HG03571 (cell line): Measurements from ENCODE around the gene GGTA1.

Experiments
- ATAC-seq: cut with Tn5 transposase; IDR thresholded peaks from one replicate; pipeline ENCODE4 v1.9.1; 2021; ENCODE audit not compliant: unreplicated experiment

Gene GGTA1

DNA sequence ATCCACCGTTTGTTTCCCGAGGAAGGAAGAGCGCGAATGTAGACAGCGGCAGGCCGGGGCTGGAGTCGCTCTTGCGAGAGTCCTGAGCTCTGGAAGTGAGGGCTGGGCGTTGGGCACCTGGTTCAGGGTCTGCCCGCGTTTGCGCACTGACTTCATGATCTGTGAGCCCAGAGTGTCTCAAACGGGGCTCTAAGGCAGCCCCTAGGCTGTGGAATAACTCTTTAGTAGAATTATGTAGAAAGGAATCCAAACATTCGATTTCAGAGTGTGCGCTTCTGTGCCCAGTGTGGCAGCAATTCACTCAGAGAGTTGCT is 478 bp upstream of the GGTA1 start:
- ATAC-seq, result no peak

DNA sequence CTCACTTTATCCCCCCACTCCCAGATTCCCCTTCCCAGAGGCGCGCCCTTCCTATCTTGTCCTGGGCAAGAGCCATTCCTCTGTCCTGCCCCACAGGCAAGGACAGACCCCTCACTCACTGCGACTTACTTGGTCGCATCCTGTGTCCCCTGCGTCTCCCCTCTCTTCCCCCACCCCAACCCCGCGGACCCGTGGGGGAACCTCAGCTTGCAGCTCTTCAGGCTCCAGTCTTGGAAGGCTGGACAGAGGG is 542 bp downstream of the GGTA1 start:
- ATAC-seq, result no peak

DNA sequence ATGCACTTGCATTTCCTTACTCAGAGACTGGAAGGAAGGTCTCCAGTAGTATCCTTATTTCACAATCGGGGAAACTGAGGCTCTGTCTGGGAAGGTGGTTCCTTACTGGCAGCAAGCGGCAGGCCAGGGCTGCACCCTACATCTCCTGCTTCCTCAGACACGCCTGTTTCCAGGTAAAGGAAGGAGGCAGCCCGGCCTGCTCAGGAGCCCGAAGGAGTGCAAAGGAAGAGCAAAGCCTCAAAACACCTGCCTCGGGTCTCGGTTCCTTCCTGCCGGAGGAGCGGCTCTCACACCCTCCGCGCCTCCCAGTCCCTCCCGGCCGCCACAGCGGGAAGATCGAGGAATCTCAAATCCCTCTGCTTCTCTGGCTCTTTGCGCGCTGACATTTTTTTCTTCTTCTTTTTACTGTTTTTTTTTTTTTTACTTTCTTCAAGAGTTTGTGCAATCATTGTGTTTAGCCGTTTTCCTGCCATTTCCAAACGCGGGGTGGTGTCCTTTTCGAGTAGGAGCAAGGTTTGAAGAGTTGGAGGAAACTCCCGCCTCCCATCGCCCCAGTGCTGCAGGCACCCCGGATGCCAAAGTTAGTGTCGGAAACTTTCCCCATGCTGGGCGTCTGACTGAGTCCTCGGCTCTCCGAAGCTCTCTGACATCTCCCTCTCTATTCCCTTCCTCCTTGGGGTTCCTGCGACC is 1.0 kb downstream of the GGTA1 start:
- ATAC-seq, result no peak

DNA sequence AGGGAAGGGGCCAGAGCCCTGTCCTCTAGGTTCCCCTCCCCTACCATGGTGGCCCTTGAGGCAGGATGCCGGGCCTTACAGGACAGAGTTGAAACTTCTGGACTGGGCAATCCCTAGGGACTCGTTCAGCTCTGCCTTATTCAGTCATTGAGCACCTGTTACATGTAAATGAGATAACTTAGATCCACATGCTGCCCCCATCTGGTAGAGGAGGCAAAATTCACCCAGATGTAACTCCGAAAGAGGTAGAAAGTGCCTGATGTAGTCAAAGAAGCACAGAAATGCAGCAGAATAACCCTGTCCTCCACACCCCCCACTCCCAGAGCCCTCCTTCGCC is 1.5 kb downstream of the GGTA1 start:
- ATAC-seq, result peak; percentile 46

GRCh38 chr9:121495976-121496375 is 3.7 kb downstream of the GGTA1 start:
- ATAC-seq, result no peak

DNA sequence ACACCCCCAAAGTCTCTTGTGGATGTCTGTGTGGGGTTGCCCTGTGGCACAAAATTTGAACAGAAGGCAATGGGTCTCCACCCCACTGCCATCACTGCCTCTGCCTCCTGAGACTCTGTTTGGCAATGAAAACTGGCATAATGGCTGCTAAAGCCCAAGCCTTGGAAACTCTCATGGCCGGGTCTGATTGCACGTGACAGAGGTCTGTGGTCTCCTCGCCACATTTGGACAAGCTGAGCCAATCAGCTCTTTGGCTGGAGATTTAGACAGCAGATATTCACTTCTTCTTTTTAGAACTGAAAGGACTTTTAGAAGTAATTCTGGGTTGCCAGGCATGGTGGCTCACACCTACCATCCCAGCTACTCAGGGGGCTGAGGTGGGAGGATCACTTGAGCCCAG is 5.5 kb downstream of the GGTA1 start:
- no peak for ATAC-seq

DNA sequence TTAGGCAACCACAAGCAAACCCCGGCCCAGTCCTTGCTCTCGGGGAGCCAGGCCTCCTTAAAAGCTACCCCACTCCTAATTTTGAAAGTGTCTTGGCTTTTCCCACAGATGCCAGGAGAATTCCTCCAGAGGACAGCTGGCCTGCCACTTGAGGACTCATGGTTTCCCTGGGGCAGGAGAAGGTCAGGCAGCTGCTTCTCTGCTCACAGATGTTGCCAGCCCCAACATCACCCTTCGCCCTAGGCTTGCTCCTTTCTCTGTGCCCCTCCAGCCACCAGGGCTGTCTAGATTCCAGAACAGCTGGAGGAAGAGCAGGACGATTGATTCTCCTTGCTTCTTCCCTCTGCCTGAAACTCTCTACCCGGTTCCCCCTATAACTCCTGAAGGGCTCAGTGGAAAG is 8.5 kb downstream of the GGTA1 start:
- ATAC-seq, result no peak

- no peak for ATAC-seq
These were observed 10.3 kb downstream of the GGTA1 start for GRCh38 chr9:121489344-121489743.

GRCh38 chr9:121486043-121486442 is 13.6 kb downstream of the GGTA1 start:
- ATAC-seq, result no peak

- ATAC-seq, result no peak
These were observed 14.0 kb downstream of the GGTA1 start for GRCh38 chr9:121485623-121486022.

GRCh38 chr9:121484651-121485446 is 14.8 kb downstream of the GGTA1 start:
- no peak for ATAC-seq

DNA sequence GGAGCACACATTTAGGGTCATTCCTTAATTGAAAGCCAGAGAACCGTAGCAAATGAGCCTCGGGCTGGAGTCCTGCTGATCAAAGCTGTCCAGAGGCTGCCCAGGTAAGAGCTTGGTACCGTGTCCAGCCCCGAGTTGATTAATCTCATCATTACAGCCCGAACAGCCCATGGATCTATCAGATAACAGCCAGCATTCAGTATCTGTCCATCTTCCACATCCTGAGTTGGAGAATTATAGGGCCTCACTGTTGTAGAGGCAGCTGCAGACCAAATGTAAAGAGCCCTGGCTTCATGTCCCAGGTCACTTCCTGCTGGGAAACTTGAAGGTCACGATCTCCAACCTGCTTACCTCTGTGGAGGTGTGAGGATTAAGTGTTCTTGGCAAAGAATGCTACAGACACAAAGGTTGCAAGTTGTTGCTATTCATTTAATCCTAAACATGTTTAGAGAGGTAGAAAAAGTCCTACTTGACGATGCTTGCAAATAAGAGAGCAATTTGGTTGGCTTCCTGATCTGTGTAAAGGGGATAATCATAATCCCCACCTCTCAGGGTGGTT is 16.1 kb downstream of the GGTA1 start:
- no peak for ATAC-seq

- no peak for ATAC-seq
These were observed 16.6 kb downstream of the GGTA1 start for GRCh38 chr9:121483049-121483448.

DNA sequence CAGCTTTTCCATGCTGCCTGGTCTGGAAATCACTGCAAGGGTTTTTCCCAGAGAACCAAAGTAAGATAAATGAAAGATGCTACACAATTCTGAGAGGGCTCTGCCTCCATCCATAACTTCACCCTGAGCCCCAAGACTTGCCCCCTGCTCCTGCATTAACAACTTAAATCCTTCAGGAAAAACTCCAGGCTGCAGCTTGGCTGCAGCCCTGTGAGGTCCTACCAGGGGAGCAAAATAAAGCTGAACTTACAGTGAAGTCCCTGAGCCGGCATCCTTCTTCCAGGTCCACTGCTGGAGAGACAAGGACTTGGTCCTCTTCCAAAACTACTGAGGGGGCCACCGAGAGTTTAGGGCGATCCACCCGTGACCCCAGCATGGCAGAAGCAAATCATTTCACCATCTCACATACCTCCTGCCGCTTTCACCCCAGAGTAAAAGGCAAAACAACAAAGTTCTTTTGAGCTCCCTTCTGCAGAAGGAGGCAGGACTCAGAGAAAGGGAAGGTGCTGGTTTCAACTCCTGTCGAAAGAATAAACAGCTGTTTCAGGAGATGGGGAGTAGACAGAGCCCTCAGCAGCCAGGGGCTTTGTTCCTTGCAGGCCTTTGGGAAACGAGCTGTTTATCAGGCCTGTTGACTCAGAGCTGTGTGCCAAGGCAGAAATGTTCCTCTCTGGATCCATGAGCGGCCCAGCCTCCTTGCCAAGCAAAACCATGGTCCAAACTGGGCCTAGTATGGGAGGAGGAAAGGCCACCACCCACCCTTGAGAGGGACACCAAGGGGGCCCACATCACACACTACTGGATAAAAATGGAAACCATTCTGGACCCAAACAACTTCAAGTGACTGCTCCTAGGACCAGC is 20.6 kb downstream of the GGTA1 start:
- no peak for ATAC-seq

DNA sequence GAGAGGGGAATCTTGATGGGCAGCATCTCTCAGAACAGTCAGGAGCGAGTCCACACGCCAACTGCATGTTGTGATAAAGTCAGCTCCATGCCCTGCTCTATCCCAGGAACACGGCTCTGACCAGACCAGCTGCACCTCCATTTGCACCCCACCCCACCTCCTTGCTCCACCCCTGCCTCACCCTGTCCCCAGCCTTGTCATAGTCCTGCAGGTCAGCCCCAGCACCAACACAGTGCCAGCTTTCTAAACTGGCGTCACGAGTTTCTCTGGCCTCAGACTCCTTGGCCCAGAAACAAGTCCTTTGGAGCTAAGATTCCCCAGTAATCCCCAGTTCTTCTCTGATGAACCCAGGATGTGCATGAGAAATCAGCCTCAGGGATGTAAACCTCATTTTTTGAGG is 23.5 kb downstream of the GGTA1 start:
- no peak for ATAC-seq

- ATAC-seq, result no peak
These were observed 25.3 kb downstream of the GGTA1 start for GRCh38 chr9:121474231-121474947.

GRCh38 chr9:121473229-121473628 is 26.4 kb downstream of the GGTA1 start:
- no peak for ATAC-seq

GRCh38 chr9:121472446-121472845 is 27.2 kb downstream of the GGTA1 start:
- no peak for ATAC-seq

GRCh38 chr9:121466142-121466541 is 33.5 kb downstream of the GGTA1 start:
- no peak for ATAC-seq

DNA sequence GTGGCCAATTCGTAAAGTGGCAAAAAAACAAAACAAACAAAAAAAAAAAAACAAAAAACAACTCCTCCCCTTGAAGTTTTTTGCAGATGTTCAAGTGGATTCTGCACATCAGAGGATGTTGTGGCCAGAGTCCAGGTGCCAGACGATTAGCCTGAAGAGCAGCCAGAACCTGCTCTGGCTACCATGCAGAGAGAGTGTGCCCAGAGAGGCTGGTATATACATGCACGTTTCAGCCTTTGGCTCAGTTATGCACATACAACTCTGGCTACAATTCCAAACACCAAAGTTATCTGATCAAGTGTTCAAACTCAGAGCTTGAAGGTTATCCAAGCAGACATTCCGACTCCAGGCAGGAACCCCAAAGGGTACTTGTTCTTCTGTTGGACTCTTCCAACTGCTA is 34.7 kb downstream of the GGTA1 start:
- no peak for ATAC-seq

- ATAC-seq, result no peak
These were observed 36.4 kb downstream of the GGTA1 start for GRCh38 chr9:121463026-121463807.
